GM18508 (cell line): ENCODE data around the gene SLC25A47.
"Not testable (repeated sequence)": the region's sequence is repeated elsewhere in the genome, so short reads cannot be mapped to it uniquely, and the experiment has no call there.

Experiments used
- ATAC-seq: cut with Tn5 transposase; IDR thresholded peaks from one replicate; pipeline ENCODE4 v1.9.1; 2021; ENCODE audit warnings: moderate number of reproducible peaks; ENCODE audit not compliant: insufficient read depth, unreplicated experiment

Gene SLC25A47

DNA sequence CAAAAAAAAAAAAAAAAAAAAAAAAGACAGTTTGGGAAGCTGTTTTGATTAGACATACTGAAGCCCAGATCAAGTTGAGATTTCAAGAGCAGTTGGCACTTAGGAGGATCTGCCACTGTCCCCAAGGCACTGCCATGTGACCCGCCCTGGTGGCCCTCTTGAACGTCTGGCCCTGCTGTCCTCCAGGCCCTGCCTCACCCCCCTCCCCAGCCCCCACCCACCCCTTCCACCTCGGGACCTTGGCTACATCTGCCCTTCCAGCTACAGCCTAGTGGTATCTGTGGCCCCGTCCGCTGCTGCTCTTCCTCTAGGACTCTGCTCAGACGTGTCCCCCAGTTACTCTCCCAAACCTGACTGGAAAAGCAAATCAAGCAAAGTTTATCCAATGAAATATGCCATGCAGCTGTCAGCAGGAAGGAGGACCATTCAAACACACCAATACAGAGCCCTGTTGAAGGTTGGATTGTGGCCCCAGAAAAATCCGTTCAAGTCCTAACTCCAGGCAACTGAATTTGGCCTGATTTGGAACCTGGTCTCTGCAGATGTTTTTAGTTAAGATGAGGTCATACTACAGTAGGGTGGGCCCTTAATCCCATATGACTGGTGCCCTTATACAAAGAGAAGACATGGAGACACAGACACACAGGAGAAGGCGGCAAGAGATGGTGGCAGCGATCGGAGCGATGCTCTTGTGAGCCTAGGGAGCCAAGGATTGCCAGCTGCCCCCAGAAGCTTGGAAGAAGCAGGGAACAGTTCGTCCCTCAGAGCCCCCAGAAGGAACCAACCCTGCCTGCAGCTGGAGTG, 34.6 kb upstream of the SLC25A47 start:
- ATAC-seq, result no peak

- no peak for ATAC-seq
These were observed 33.1 kb upstream of the SLC25A47 start for GRCh38 chr14:100289916-100290606.

DNA sequence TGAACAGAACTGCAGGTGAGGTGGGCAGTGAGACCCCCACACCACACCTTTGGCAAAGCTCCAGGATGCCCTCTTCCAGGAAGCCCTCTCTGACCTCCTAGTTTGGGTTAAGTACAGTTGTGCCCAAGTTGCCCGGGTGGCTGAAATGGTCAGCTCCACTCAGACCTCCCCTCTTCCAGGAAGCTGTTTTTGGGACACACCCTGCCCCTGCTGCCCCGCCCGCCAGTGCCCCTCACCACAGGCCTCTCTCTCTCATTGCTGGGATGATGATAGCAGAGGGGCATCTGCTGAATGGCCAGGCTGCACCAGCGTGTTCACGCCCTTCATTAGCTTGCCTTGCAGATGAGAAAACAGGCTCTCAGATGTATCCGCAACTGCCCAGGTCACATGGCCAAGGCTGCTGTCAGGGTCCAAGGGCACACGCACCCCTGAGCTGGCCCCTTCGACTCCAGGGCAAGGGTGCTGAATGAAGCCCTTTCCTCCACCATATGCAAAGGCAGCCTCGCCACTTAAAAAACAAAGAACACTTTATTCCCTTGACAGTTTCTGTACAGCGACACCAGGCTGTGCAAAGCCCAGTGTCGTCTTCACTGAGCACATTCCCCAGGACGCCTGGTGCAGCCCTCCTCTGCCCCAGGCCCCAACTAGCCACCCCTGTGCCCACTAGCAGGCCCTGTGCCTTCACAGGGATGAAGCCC, 32.4 kb upstream of the SLC25A47 start:
- no peak for ATAC-seq

- no peak for ATAC-seq
These were observed 31.6 kb upstream of the SLC25A47 start for GRCh38 chr14:100291305-100292075.

GRCh38 chr14:100292301-100292775, 30.8 kb upstream of the SLC25A47 start:
- ATAC-seq, result no peak

- no peak for ATAC-seq
These were observed 30.2 kb upstream of the SLC25A47 start for GRCh38 chr14:100292776-100293461.

DNA sequence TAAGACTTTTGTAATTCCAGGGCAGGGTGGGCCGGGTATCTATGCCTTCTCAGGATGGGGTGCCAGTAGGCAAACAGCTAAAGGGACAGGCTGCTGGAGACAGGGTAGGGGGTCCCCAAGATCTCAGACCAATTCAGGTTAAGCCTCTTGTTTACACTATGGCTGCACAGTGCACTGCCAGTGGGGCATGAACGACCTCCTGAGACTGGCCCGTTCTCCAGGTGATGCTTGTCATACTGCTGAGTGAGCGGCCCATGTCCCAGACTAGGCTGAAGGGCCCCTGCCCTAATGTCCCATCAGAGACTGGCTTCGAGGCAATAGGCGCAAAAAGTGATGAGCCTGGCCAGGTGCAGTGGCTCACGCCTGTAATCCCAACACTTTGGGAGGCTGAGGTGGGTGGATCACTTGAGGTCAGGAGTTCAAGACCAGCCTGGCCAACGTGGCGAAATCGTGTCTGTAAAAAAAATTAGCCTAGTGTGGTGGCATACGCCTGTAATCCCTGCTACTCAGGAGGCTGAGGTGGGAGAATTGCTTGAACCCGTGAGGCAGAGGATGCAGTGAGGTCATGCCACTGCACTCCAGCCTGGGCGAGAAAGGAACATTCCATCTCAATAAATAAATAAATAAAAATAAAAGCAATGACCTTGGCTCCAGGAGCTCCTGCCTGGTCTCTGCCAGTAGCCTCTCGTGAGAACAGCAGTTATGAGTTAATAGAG, 29.5 kb upstream of the SLC25A47 start:
- no peak for ATAC-seq

GRCh38 chr14:100294213-100294962, 28.8 kb upstream of the SLC25A47 start:
- ATAC-seq, result no peak

GRCh38 chr14:100294963-100295330, 28.2 kb upstream of the SLC25A47 start:
- no peak for ATAC-seq

GRCh38 chr14:100295376-100296105, 27.6 kb upstream of the SLC25A47 start:
- ATAC-seq, result no peak

DNA sequence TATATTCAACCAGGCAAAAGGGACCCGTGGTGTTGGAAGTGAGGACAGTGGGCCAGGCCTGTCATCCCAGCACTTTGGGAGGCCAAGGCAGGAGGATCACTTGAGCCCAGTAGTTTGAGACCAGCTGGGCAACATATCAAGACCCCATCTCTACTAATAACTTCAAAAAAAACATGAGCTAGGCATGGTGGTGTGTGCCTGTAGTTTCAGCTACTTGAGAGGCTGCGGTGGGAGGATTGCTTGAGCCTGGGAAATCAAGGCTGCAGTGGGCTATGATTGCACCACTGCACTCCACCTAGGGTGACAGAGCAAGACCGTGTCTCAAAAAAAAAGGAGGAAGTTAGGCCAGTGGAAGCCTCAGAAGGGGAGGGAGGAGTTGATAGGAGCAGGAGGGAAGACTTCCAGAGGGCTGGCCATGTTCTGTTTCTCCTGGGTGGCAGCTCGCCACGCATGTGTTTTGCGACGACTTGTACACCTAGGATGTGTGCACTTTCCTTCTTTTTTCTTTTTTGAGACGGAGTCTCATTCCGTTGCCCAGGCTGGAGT, 27.0 kb upstream of the SLC25A47 start:
- ATAC-seq, result no peak

- ATAC-seq, result not testable (repeated sequence)
These were observed 26.4 kb upstream of the SLC25A47 start for GRCh38 chr14:100296729-100297128.

DNA sequence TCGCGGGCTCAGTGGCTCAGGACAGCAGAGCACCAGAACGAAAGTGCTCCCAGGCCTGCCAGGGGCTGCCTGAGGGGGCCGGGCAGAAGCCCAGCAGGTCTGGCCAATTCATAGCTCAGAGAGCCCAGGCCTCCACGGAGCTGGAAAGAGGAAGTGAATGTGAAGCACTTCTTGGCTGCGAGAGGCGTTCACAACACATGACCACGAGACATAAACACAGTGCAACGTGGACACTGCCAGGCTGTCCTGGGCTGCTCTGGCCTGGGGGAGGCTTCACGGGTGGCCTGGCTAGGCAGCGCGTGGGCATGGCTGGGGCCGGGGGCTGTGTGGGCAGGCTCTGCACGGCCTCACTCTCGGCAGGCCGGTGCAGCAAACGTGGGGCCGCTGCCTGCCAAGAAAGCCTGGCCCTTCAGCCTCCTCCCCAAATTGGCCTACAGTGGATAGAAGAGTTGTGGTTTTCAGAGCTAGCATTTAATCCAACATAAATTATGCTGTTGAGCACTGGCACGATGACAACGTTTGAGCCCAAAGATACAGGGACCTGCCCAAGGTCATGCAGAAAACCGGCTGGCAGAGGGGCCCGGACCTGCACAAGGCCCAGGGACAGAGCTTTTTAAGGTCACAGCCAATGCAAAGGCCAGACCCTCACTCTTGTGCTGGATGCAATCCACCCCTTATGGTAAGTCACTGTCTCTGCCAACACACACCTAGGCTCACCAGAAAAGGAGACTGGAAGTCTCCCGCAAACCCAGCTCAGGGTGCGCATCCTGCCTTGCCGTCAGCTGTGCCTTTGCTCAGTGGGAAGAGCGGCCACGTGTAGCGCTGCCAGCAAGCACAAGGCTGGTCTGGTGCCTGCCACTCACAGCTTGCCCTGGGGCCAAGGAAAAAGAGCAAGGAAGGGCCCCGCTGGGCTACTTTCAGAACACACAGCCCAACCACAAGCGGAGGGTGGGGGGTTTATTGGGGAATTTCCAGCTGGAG, 25.5 kb upstream of the SLC25A47 start:
- peak; percentile 75 for ATAC-seq

- ATAC-seq, result no peak
These were observed 24.4 kb upstream of the SLC25A47 start for GRCh38 chr14:100298551-100299237.

DNA sequence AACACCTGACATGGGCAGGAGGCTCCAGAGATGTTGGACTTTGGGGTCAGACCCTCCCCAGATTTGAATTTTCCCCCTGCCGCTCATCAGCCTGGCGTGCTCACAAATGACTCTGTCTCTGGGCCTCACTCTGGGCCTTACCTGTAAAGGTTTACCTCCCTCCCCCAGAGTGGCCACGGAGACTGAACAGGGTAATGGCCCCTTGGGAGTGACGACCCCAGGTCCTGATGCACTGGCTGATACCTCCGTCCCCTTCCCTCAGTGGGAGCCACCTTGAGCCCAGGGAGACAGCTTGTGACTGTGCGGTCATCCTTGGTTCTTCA, 23.9 kb upstream of the SLC25A47 start:
- no peak for ATAC-seq

GRCh38 chr14:100302616-100303015, 20.5 kb upstream of the SLC25A47 start:
- no peak for ATAC-seq
